NK-92 (cell line): Measurements from ENCODE around the gene RBKS.

ENCODE experiments used
- DNase-seq: peaks from one replicate; lab custom pipeline; 2025; ENCODE audit not compliant: unreplicated experiment; lab: John Stamatoyannopoulos, UW

RBKS gene

GRCh38 chr2:27738349-27739057 is 151.7 kb downstream of the RBKS start:
- no peak for DNase-seq

- no peak for DNase-seq
These were observed 152.4 kb downstream of the RBKS start for GRCh38 chr2:27737676-27738348.

GRCh38 chr2:27736890-27737204 is 153.3 kb downstream of the RBKS start:
- no peak for DNase-seq

- no peak for DNase-seq
These were observed 153.9 kb downstream of the RBKS start for GRCh38 chr2:27736031-27736889.

- DNase-seq: no peak
These were observed 154.8 kb downstream of the RBKS start for GRCh38 chr2:27735263-27735904.

GRCh38 chr2:27734305-27734704 is 155.9 kb downstream of the RBKS start:
- DNase-seq: no peak
